GM19455 (cell line): Measurements from ENCODE around the gene SNTG2.

Experiments used
- ATAC-seq: cut with Tn5 transposase; IDR thresholded peaks from one replicate; pipeline ENCODE4 v1.9.1; 2021; ENCODE audit not compliant: unreplicated experiment

SNTG2 gene

DNA sequence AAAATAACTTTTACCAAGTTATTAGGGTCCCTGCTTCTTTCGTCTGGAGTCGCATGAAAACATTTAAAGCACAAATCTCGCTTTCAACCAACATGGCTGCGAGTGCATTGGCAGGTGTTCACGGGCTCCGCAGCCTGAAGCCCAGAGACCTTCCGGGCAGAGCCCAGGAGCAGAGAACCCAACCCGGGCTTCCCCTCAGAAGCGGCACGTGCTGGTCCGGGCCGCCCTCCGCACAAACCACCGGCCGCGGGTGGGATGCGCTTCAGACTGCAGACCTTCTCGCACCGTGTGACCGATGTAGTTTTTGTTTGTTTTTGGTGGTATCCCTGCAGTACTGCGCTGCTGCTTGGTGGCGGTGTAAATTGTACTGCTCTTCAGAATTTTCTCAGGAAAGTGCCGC lies 357.0 kb downstream of the SNTG2 start:
- ATAC-seq: no peak

DNA sequence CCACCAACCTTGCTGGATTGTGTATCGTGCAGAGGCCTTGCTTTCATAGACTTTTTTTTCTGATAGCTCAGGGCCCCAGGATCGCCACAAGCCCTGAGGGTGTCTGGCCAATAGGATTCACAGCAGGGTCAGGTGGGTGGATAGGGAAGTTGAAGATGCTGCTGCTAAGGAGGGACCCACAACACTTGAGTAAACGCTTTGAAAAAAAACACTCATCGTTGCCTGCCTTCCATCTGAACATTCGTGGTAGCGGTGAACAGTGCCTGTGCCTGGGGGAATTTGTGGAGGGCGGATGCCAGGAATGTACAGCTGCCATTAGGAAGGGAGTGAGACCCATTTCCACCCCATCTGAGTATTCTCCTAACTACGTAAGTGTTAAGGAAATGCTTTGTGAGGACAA lies 358.0 kb downstream of the SNTG2 start:
- ATAC-seq: no peak

DNA sequence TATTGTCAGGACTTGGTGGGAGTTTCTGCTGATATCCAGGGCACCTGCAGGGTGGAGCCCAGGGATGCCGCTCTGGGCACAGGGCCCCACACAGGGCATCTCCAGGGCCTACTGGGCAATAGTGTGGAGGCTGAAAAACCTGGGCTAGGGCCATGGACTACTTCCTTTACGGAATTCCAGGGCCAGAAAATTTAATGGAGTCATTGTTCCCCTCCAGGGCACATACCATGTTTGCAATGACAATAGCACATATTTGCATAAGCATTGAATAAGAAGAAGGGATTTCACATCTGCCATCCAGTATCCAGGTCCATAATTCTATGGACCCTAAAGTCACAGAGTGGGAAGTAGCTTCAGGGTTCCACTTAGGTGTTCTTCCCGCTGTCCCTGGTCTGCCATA lies 358.9 kb downstream of the SNTG2 start:
- no peak for ATAC-seq

DNA sequence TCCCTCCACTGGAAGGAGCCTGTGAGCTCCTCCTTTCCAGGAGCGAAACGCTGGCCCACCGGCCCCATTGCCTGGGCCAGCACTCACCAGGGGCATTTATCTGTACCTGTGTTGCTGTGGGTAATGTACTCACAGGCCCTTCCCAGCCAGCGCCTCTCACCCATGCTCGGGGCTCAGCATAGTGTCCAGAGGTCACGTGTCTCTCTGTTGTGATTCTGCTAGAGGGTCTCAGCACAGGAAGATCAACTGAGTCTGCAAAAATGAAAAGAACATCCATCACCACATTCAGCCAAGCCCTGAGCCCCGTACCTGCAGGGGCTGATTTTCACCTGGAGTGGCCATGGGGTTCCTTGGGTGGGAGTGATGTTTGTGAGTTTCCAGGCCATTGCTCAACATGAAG lies 359.6 kb downstream of the SNTG2 start:
- no peak for ATAC-seq

GRCh38 chr2:1310866-1311265 lies 360.2 kb downstream of the SNTG2 start:
- ATAC-seq: no peak

GRCh38 chr2:1313240-1313924 lies 362.7 kb downstream of the SNTG2 start:
- ATAC-seq: no peak

DNA sequence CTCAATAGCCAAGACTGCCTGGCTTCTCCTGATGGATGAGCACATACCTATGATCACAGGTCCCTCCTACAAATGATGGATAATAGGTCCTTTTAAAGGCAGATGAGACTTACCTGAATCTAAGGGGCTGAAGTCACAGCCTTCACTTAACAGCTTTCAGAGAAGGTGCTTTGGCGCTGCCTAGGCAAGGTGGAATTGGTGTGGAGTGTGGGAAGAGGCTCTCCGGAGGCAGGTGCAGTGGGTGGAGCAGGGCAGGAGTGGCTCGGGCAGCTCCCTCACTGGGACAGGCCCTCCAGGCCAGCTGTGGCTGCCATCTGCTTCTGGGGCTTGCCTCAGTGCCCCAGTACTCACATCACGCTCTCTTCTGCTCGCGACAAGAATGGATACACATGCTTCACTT lies 363.6 kb downstream of the SNTG2 start:
- ATAC-seq: no peak

DNA sequence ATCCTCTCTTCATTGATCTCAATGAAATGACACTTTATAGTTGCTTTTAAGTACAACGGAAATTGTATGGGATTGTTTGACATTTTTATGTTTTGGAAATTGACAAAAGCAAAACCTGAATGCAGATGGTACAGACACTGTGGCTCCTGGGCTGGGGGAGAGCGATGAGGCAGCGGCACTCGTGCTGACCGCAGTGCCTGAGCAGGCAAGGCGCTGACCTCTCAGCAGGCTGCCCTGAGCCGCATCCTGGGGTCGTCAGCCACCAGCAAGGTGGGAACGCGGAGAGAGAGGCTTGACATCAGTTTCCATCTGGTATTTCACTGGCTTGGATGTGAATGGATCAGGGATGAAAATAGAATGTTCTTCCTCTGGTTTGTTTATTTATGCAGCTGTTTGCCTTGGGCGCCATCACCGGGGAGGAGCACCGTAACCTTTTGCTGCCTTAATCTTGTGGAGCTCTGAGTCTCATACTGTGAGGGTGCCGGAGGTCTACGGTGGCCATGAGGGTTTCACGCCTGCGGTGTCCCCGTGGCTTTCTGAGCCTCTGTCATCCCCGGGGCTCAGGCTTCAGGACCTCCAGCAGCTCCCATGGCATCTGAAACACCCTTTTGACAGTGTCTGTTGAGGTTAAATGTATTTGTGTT lies 367.8 kb downstream of the SNTG2 start:
- ATAC-seq: no peak

DNA sequence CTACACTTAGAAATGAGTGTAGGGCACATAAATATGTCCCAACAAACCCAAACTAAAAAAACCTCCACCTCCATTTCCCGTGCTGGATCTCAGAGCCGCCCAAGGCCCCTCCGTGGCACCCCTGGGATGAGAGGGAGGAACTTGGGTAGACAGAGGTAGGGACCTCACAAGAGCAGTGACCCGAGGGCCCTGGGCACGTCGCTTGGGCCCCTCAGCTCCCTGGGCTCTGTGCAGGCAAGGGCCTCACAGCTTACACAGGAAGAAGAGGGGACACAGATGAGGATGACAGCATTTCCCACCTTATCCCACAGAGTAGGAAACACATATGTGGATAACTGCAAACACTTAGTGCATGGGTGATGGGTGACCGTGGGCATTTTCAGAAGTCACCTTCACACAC lies 368.7 kb downstream of the SNTG2 start:
- ATAC-seq: no peak

DNA sequence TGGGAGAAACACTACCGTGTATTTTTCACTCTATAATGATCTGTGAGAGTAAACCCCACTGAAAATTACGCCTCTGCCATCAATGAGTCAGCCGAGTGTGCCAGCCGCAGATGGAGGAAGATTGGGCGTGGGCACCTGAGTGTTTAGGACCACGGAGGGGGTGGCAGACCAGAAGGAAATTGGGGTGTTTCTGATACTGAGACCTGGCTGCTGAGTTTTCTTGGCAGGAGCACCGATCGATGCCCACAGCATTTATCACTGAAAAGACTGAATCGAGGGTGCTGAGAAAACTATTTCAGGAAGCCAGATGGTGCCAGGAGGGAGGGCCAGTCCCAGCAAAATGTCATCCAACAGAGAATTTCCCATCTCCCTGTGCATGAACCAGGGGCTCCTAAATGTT lies 370.7 kb downstream of the SNTG2 start:
- no peak for ATAC-seq

- ATAC-seq: no peak
Observed at GRCh38 chr2:1324884-1325283, 374.2 kb downstream of the SNTG2 start.

- no peak for ATAC-seq
Observed at GRCh38 chr2:1328684-1329083, 378.0 kb downstream of the SNTG2 start.

- ATAC-seq: no peak
Observed at GRCh38 chr2:1339388-1340140, 388.9 kb downstream of the SNTG2 start.

DNA sequence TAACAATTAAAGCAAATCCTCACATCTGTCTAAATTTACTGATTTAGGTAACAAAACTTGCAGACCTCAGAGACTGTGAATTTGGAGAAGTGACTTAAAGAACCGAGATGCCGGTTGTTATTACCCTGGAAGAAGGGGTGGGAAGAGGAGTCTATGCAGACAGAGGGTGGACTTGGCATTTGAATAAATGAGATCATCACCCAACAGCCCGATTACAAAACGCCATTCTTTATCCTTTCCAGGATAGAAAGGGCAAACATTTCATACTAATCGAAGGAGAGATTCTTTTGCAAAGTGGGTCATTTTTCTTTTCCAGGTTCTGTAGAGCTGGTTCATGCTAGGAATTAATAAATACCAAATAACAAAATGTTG lies 389.5 kb downstream of the SNTG2 start:
- ATAC-seq: no peak

- ATAC-seq: no peak
Observed at GRCh38 chr2:1341404-1342120, 390.9 kb downstream of the SNTG2 start.

GRCh38 chr2:1348789-1349188 lies 398.1 kb downstream of the SNTG2 start:
- ATAC-seq: no peak

DNA sequence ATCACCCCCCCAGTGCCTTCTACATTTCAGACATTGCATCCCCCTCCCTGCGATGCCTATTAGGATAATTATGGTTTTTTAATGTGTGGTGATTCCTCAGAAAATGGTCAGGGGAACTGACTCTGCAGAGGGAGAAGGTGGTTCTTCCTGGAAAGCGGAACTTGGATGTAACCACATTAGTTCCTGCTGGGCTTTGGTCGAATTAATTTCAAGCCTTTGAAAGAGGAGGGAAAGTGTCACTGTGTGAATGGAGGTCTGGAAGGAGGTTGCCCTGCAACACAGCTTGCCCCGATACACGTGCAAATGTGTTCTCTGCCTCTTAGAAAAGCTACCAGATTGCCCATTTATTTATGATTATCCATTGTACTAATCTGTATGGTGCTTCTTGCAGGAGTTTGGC lies 399.5 kb downstream of the SNTG2 start:
- no peak for ATAC-seq

DNA sequence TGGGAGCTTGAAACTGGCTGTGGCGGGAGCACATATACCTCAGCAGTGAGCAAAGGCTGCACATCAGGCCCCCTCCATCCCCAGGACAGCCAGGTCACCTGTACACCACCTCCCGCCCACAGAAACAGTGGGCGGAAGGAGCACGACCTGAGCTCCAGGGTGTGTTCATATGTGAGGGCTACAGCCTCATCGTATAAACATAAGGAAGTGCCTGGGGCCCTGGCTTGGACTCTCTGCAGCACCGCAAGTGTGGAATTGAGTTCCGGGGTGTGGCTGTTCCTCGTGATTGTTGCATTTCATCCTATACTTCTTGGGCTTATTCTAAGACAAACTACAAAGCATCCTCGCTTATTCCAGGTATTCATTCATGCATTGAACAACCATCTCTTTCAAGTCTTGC lies 402.5 kb downstream of the SNTG2 start:
- ATAC-seq: no peak

- ATAC-seq: no peak
Observed at GRCh38 chr2:1353543-1353942, 402.9 kb downstream of the SNTG2 start.

DNA sequence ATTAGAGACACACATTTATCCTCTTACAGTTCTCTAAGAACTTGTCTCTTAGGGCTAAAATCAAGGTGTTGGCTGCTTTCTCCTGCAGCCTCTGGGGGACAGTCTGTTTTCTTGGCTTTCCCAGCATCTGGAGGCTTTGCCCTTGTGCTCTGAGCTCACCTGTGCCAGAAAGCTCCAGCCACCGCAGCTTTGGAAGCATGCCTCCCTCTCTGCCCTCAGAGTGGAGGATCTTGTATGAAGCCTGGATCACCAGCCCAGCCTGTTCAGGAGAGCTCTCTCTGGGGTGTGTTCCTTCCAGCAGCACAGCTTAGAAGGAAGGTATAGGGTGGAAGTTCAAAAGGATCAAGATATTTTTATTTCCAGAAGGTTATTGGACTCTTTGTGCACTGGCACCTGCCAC lies 409.5 kb downstream of the SNTG2 start:
- no peak for ATAC-seq

GRCh38 chr2:1360557-1361250 lies 410.1 kb downstream of the SNTG2 start:
- ATAC-seq: no peak
